Stimulated activated CD8-positive, alpha-beta memory T cell treated with anti-CD3 and anti-CD28 coated beads, Interleukin-4, amount 100 ng/mL, for 4 hours (primary cell): ENCODE data around the gene PCNT.
"Not testable (repeated sequence)": the region's sequence is repeated elsewhere in the genome, so short reads cannot be mapped to it uniquely, and the experiment has no call there.

ENCODE experiments used
- DNase-seq, 2 donors: peaks; one replicate each; pipeline ENCODE4 v3.0.0-alpha.2; 2020; ENCODE audit warnings: low read depth in 2 of 2, low spot score in 1 of 2

Gene PCNT

GRCh38 chr21:46357335-46357604 lies 33.3 kb downstream of the PCNT start:
- DNase-seq = no peak

GRCh38 chr21:46357684-46358425 lies 33.9 kb downstream of the PCNT start:
- DNase-seq = no peak

GRCh38 chr21:46361176-46361575 lies 37.2 kb downstream of the PCNT start:
- no peak for DNase-seq

- no peak for DNase-seq
Measured at GRCh38 chr21:46361935-46362334, 38.0 kb downstream of the PCNT start.

GRCh38 chr21:46362946-46363345 lies 39.0 kb downstream of the PCNT start:
- DNase-seq = no peak

- no peak for DNase-seq
Measured at GRCh38 chr21:46363698-46364097, 39.7 kb downstream of the PCNT start.

GRCh38 chr21:46366091-46366490 lies 42.1 kb downstream of the PCNT start:
- no peak for DNase-seq

GRCh38 chr21:46366561-46366960 lies 42.6 kb downstream of the PCNT start:
- DNase-seq = no peak

- DNase-seq = no peak
Measured at GRCh38 chr21:46366966-46367365, 43.0 kb downstream of the PCNT start.

- DNase-seq = peak; percentile 5 to 10
Measured at GRCh38 chr21:46368533-46369285, 44.8 kb downstream of the PCNT start.

GRCh38 chr21:46369520-46370235 lies 45.7 kb downstream of the PCNT start:
- no peak for DNase-seq

GRCh38 chr21:46371204-46372013 lies 47.5 kb downstream of the PCNT start:
- DNase-seq = no peak

GRCh38 chr21:46372014-46372485 lies 48.1 kb downstream of the PCNT start:
- no peak for DNase-seq

GRCh38 chr21:46372947-46373346 lies 49.0 kb downstream of the PCNT start:
- DNase-seq = not testable (repeated sequence)

- no peak for DNase-seq
Measured at GRCh38 chr21:46374761-46375389, 50.9 kb downstream of the PCNT start.

- DNase-seq = no peak
Measured at GRCh38 chr21:46375560-46376230, 51.7 kb downstream of the PCNT start.

- no peak for DNase-seq
Measured at GRCh38 chr21:46376231-46376628, 52.3 kb downstream of the PCNT start.

- DNase-seq = no peak
Measured at GRCh38 chr21:46376856-46377453, 53.0 kb downstream of the PCNT start.

- DNase-seq = no peak
Measured at GRCh38 chr21:46377789-46378188, 53.8 kb downstream of the PCNT start.

GRCh38 chr21:46379105-46379504 lies 55.1 kb downstream of the PCNT start:
- no peak for DNase-seq
